Posterior vena cava (tissue), 2 donors: ENCODE measurements around the gene ZNF837. TPM values are rescaled to one million over a fixed set of nuclear protein-coding genes. Genes with fewer than 3 reads are reported as not detected.
"Not testable (repeated sequence)": the region's sequence is repeated elsewhere in the genome, so short reads cannot be mapped to it uniquely, and the experiment has no call there.

ENCODE experiments used
- DNase-seq: peaks from one replicate; pipeline ENCODE4 v3.0.0-alpha.2; 2020; ENCODE audit warnings: low spot score
- intact Hi-C, 2 donors: fragments of 100-400 bp; cut with DNase I; formaldehyde crosslinking; loops; one replicate each; pipeline versions ENCODE4 v1.14.1 to v1.14.2; 2022 to 2023
- total RNA-seq, 2 donors: library from RNA; stranded (reverse); fragmentation: NEBNext Ultra II Directional; extraction: Animal tissue kit (Norgen Biotek cat#: 25700); gene quantifications; one replicate each; pipeline ENCODE4 v1.2.1, GENCODE V29; 2021
- donor health status: DM: yes; HTN: yes; CAD: no.
- donor health status: DM: yes; HTN: yes; CAD: no.

Gene ZNF837
- total RNA-seq, 2 donors from 2014 or later, result 0.86 to 1.0 TPM

- intact Hi-C loops, result no loop called here
- DNase-seq, result peak; percentile 72
Observed at GRCh38 chr19:58353717-58354477, 26.9 kb downstream of the ZNF837 start.

- intact Hi-C loops, result no loop called here
- DNase-seq, result peak; percentile 58
Observed at GRCh38 chr19:58352760-58353671, 27.8 kb downstream of the ZNF837 start, which contains the start of gene A1BG. Gene A1BG, minus strand, starts transcription at chr19:58353492. Its CDS starts 55 bp downstream, at chr19:58353437.

- intact Hi-C loops, result no loop called here
- peak; percentile 62 for DNase-seq
Observed at GRCh38 chr19:58351990-58352755, 28.7 kb downstream of the ZNF837 start.

GRCh38 chr19:58351558-58351878, 29.3 kb downstream of the ZNF837 start:
- no peak for DNase-seq
- intact Hi-C loops, result no loop called here

GRCh38 chr19:58350871-58351557, 29.8 kb downstream of the ZNF837 start:
- peak; percentile 75 for DNase-seq
- intact Hi-C loops, result no loop called here

- intact Hi-C loops, result no loop called here
- peak; percentile 81 for DNase-seq
Observed at GRCh38 chr19:58350001-58350861, 30.6 kb downstream of the ZNF837 start.

GRCh38 chr19:58349590-58349989, 31.2 kb downstream of the ZNF837 start:
- DNase-seq, result no peak
- intact Hi-C loops, result no loop called here

GRCh38 chr19:58348080-58348479, 32.8 kb downstream of the ZNF837 start:
- intact Hi-C loops, result not testable (repeated sequence)

GRCh38 chr19:58346961-58347929, 33.6 kb downstream of the ZNF837 start:
- peak; percentile 90 for DNase-seq
- intact Hi-C loops, result no loop called here

More at GRCh38 chr19:58348080-58348479, 32.8 kb downstream of the ZNF837 start:
- DNase-seq, result not testable (repeated sequence)

GRCh38 chr19:58345558-58345957, 35.3 kb downstream of the ZNF837 start:
- intact Hi-C loops, result no loop called here
- no peak for DNase-seq

- intact Hi-C loops, result no loop called here
- peak; percentile 75 for DNase-seq
Observed at GRCh38 chr19:58338825-58339558, 41.8 kb downstream of the ZNF837 start.

- intact Hi-C loops, result no loop called here
- no peak for DNase-seq
Observed at GRCh38 chr19:58338336-58338735, 42.5 kb downstream of the ZNF837 start.

- intact Hi-C loops, result no loop called here
- no peak for DNase-seq
Observed at GRCh38 chr19:58336820-58337219, 44.0 kb downstream of the ZNF837 start.

GRCh38 chr19:58336216-58336615, 44.6 kb downstream of the ZNF837 start:
- intact Hi-C loops, result no loop called here
- no peak for DNase-seq

GRCh38 chr19:58335630-58336029, 45.2 kb downstream of the ZNF837 start:
- DNase-seq, result no peak
- intact Hi-C loops, result no loop called here

GRCh38 chr19:58334691-58335249, 46.1 kb downstream of the ZNF837 start:
- peak; percentile 73 for DNase-seq
- intact Hi-C loops, result no loop called here
